ENCODE results near the gene B3GNT9. TPM values are rescaled to one million over a fixed set of nuclear protein-coding genes. Genes with fewer than 3 reads are reported as not detected.

B3GNT9 gene
- polyA plus RNA-seq, 2 of the 4 experiments (the other 2 are of a cell fraction) = 6.8 to 9.3 TPM

DNA sequence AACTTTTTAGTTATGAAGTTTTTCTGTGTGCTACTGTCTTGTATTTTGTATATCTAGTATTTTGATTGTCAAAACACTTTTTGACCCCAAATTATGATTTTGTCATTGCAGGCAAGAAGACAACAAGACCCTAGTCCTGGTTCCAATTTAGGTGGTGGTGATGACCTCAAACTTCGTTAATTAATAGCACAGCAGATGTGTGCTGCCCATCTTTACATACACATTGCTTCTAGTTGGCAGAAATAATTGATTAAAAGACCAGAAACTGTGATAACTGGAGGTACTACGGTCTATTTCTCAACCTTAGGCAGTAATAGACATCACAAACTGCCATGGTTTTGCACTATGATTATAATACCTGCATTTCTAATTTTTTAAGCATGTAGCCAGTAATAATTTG is 52.2 kb downstream of the B3GNT9 start:
- ATAC-seq = no peak
- Histone ChIP-seq H3K4me2 (no peak overlapping the region), H3K9me3 (no peaks in the 10 kb centered on the region), H3K27ac (no peak overlapping the region), H3K4me1 (no peaks in the 10 kb centered on the region), H3K4me3 (no peak overlapping the region)
- POLR2A ChIA-PET = no interaction called here
- CTCF ChIA-PET = interaction anchor here (0.7 to 6.1 kb wide), 6 partner anchors 11 to 145 kb away, joined by 3 to 93 read pairs (median 35); partner anchors contain the start of gene CES3
- DNase-seq (ENCODE audit: low read depth in 1 of 2, low spot score in 1 of 2) = no peak
- 89% methylated on average over 2 of the region's 2 CpGs for WGBS (ENCODE audit: missing lambda C conversion rate)
- no peak for TF ChIP-seq JUNB (IDR thresholded peaks at IDR 0.05)
- TF ChIP-seq HOXB13 (CRISPR knock-in tag; IDR thresholded peaks at IDR 0.05; ENCODE audit: low read depth) = no peak
- no peak for TF ChIP-seq JUN (IDR thresholded peaks at IDR 0.05)
- TF ChIP-seq NR3C1 (IDR thresholded peaks at IDR 0.05) = no peak
- TF ChIP-seq, protein P1, sequence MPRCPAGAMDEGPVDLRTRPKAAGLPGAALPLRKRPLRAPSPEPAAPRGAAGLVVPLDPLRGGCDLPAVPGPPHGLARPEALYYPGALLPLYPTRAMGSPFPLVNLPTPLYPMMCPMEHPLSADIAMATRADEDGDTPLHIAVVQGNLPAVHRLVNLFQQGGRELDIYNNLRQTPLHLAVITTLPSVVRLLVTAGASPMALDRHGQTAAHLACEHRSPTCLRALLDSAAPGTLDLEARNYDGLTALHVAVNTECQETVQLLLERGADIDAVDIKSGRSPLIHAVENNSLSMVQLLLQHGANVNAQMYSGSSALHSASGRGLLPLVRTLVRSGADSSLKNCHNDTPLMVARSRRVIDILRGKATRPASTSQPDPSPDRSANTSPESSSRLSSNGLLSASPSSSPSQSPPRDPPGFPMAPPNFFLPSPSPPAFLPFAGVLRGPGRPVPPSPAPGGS (IDR thresholded peaks at IDR 0.05) = no peak
- TF ChIP-seq, protein P2, sequence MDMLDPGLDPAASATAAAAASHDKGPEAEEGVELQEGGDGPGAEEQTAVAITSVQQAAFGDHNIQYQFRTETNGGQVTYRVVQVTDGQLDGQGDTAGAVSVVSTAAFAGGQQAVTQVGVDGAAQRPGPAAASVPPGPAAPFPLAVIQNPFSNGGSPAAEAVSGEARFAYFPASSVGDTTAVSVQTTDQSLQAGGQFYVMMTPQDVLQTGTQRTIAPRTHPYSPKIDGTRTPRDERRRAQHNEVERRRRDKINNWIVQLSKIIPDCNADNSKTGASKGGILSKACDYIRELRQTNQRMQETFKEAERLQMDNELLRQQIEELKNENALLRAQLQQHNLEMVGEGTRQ (IDR thresholded peaks at IDR 0.05) = no peak
- no peak for TF ChIP-seq TFCP2L1 (CRISPR knock-in tag; IDR thresholded peaks at IDR 0.05)
- no peak for TF ChIP-seq HOXB5 (CRISPR knock-in tag; IDR thresholded peaks at IDR 0.05)
- TF ChIP-seq KDM1A (IDR thresholded peaks at IDR 0.05; ENCODE audit: low read depth) = no peak
- no peak for TF ChIP-seq POLR2A (IDR thresholded peaks at IDR 0.05; ENCODE audit: low read length)
- no peak for TF ChIP-seq TP53 (CRISPR knock-in tag; IDR thresholded peaks at IDR 0.05)
- no peak for FAIRE-seq

Other genes with a start within 250 kb of the B3GNT9 start
- 0.18 and 0.37 TPM in 2 replicates for gene CDH16, start 232.1 kb downstream of the B3GNT9 start, polyA plus RNA-seq (2011; rRNA removed)
- 0.24 to 0.25 TPM (median 0.25 TPM) in 3 replicates for gene CDH16, start 232.1 kb downstream of the B3GNT9 start, polyA plus RNA-seq (2017; fragmentation: RNase III; extraction: RNeasy Plus Mini Kit Qiagen cat#74134 plus additional on column Dnase treatment)
- gene RRAD, start 225.5 kb downstream of the B3GNT9 start, polyA plus RNA-seq (2011; rRNA removed) = 0.46 and 0.75 TPM in 2 replicates
- 2.2 to 4.7 TPM (median 3.4 TPM) in 3 replicates for gene RRAD, start 225.5 kb downstream of the B3GNT9 start, polyA plus RNA-seq (2017; fragmentation: RNase III; extraction: RNeasy Plus Mini Kit Qiagen cat#74134 plus additional on column Dnase treatment)
- 140 and 168 TPM in 2 replicates for gene CIAO2B, start 216.6 kb downstream of the B3GNT9 start, polyA plus RNA-seq (2011; rRNA removed)
- gene CIAO2B, start 216.6 kb downstream of the B3GNT9 start, polyA plus RNA-seq (2017; fragmentation: RNase III; extraction: RNeasy Plus Mini Kit Qiagen cat#74134 plus additional on column Dnase treatment) = 134 to 148 TPM (median 144 TPM) in 3 replicates
- gene CES2, start 215.5 kb downstream of the B3GNT9 start, polyA plus RNA-seq (2011; rRNA removed) = 19.4 and 20.4 TPM in 2 replicates
- gene CES2, start 215.5 kb downstream of the B3GNT9 start, polyA plus RNA-seq (2017; fragmentation: RNase III; extraction: RNeasy Plus Mini Kit Qiagen cat#74134 plus additional on column Dnase treatment) = 19.9 to 22.0 TPM (median 20.3 TPM) in 3 replicates
- gene CES3, start 189.7 kb downstream of the B3GNT9 start, polyA plus RNA-seq (2011; rRNA removed) = 3.8 and 4.1 TPM in 2 replicates
- 2.1 to 2.7 TPM (median 2.3 TPM) in 3 replicates for gene CES3, start 189.7 kb downstream of the B3GNT9 start, polyA plus RNA-seq (2017; fragmentation: RNase III; extraction: RNeasy Plus Mini Kit Qiagen cat#74134 plus additional on column Dnase treatment)
- gene CES4A, start 162.4 kb downstream of the B3GNT9 start, polyA plus RNA-seq (2011; rRNA removed) = 3.5 and 4.4 TPM in 2 replicates
- gene CES4A, start 162.4 kb downstream of the B3GNT9 start, polyA plus RNA-seq (2017; fragmentation: RNase III; extraction: RNeasy Plus Mini Kit Qiagen cat#74134 plus additional on column Dnase treatment) = 2.5 to 3.5 TPM (median 2.8 TPM) in 3 replicates
- 35.9 and 61.3 TPM in 2 replicates for gene CBFB, start 121.8 kb downstream of the B3GNT9 start, polyA plus RNA-seq (2011; rRNA removed)
- 26.0 to 29.3 TPM (median 27.7 TPM) in 3 replicates for gene CBFB, start 121.8 kb downstream of the B3GNT9 start, polyA plus RNA-seq (2017; fragmentation: RNase III; extraction: RNeasy Plus Mini Kit Qiagen cat#74134 plus additional on column Dnase treatment)
- gene PHAF1, start 41.1 kb downstream of the B3GNT9 start, polyA plus RNA-seq (2011; rRNA removed) = 37.6 and 48.6 TPM in 2 replicates
- 20.7 to 21.6 TPM (median 20.9 TPM) in 3 replicates for gene PHAF1, start 41.1 kb downstream of the B3GNT9 start, polyA plus RNA-seq (2017; fragmentation: RNase III; extraction: RNeasy Plus Mini Kit Qiagen cat#74134 plus additional on column Dnase treatment)
- 7.8 and 9.1 TPM in 2 replicates for gene TRADD, start 8.9 kb upstream of the B3GNT9 start, polyA plus RNA-seq (2011; rRNA removed)
- gene TRADD, start 8.9 kb upstream of the B3GNT9 start, polyA plus RNA-seq (2017; fragmentation: RNase III; extraction: RNeasy Plus Mini Kit Qiagen cat#74134 plus additional on column Dnase treatment) = 13.2 to 15.2 TPM (median 15.2 TPM) in 3 replicates
- gene FBXL8, start 9.0 kb upstream of the B3GNT9 start, polyA plus RNA-seq (2011; rRNA removed) = 5.4 and 5.6 TPM in 2 replicates
- 12.5 to 14.4 TPM (median 13.1 TPM) in 3 replicates for gene FBXL8, start 9.0 kb upstream of the B3GNT9 start, polyA plus RNA-seq (2017; fragmentation: RNase III; extraction: RNeasy Plus Mini Kit Qiagen cat#74134 plus additional on column Dnase treatment)
- gene HSF4, start 13.7 kb upstream of the B3GNT9 start, polyA plus RNA-seq (2011; rRNA removed) = 8.3 and 11.7 TPM in 2 replicates
- 15.3 to 22.0 TPM (median 18.9 TPM) in 3 replicates for gene HSF4, start 13.7 kb upstream of the B3GNT9 start, polyA plus RNA-seq (2017; fragmentation: RNase III; extraction: RNeasy Plus Mini Kit Qiagen cat#74134 plus additional on column Dnase treatment)
- 22.6 and 24.4 TPM in 2 replicates for gene NOL3, start 19.5 kb upstream of the B3GNT9 start, polyA plus RNA-seq (2011; rRNA removed)
- 38.5 to 41.3 TPM (median 39.1 TPM) in 3 replicates for gene NOL3, start 19.5 kb upstream of the B3GNT9 start, polyA plus RNA-seq (2017; fragmentation: RNase III; extraction: RNeasy Plus Mini Kit Qiagen cat#74134 plus additional on column Dnase treatment)
- 7.2 and 7.5 TPM in 2 replicates for gene MATCAP1, start 33.0 kb upstream of the B3GNT9 start, polyA plus RNA-seq (2011; rRNA removed)
- gene MATCAP1, start 33.0 kb upstream of the B3GNT9 start, polyA plus RNA-seq (2017; fragmentation: RNase III; extraction: RNeasy Plus Mini Kit Qiagen cat#74134 plus additional on column Dnase treatment) = 16.1 to 23.5 TPM (median 20.8 TPM) in 3 replicates
- 0.06 TPM in 1 of 2 replicates, not detected in the other for gene EXOC3L1, start 39.1 kb upstream of the B3GNT9 start, polyA plus RNA-seq (2011; rRNA removed)
- not detected in 3 replicates for gene EXOC3L1, start 39.1 kb upstream of the B3GNT9 start, polyA plus RNA-seq (2017; fragmentation: RNase III; extraction: RNeasy Plus Mini Kit Qiagen cat#74134 plus additional on column Dnase treatment)
- 65.1 and 71.8 TPM in 2 replicates for gene E2F4, start 41.2 kb upstream of the B3GNT9 start, polyA plus RNA-seq (2011; rRNA removed)
- 66.0 to 69.6 TPM (median 66.6 TPM) in 3 replicates for gene E2F4, start 41.2 kb upstream of the B3GNT9 start, polyA plus RNA-seq (2017; fragmentation: RNase III; extraction: RNeasy Plus Mini Kit Qiagen cat#74134 plus additional on column Dnase treatment)
- gene ELMO3, start 48.1 kb upstream of the B3GNT9 start, polyA plus RNA-seq (2011; rRNA removed) = 0.62 and 1.0 TPM in 2 replicates
- 1.3 to 1.5 TPM (median 1.4 TPM) in 3 replicates for gene ELMO3, start 48.1 kb upstream of the B3GNT9 start, polyA plus RNA-seq (2017; fragmentation: RNase III; extraction: RNeasy Plus Mini Kit Qiagen cat#74134 plus additional on column Dnase treatment)
- gene TMEM208, start 76.1 kb upstream of the B3GNT9 start, polyA plus RNA-seq (2011; rRNA removed) = 70.2 and 73.5 TPM in 2 replicates
- 103 to 114 TPM (median 114 TPM) in 3 replicates for gene TMEM208, start 76.1 kb upstream of the B3GNT9 start, polyA plus RNA-seq (2017; fragmentation: RNase III; extraction: RNeasy Plus Mini Kit Qiagen cat#74134 plus additional on column Dnase treatment)
- gene FHOD1, start 96.5 kb upstream of the B3GNT9 start, polyA plus RNA-seq (2011; rRNA removed) = 16.1 and 18.1 TPM in 2 replicates
- 29.1 to 34.2 TPM (median 33.6 TPM) in 3 replicates for gene FHOD1, start 96.5 kb upstream of the B3GNT9 start, polyA plus RNA-seq (2017; fragmentation: RNase III; extraction: RNeasy Plus Mini Kit Qiagen cat#74134 plus additional on column Dnase treatment)
- gene SLC9A5, start 98.0 kb upstream of the B3GNT9 start, polyA plus RNA-seq (2011; rRNA removed) = 0.83 and 1.1 TPM in 2 replicates
- 1.6 to 2.6 TPM (median 2.5 TPM) in 3 replicates for gene SLC9A5, start 98.0 kb upstream of the B3GNT9 start, polyA plus RNA-seq (2017; fragmentation: RNase III; extraction: RNeasy Plus Mini Kit Qiagen cat#74134 plus additional on column Dnase treatment)
- gene PLEKHG4, start 128.5 kb upstream of the B3GNT9 start, polyA plus RNA-seq (2011; rRNA removed) = 10.0 and 17.7 TPM in 2 replicates
- 15.6 to 16.6 TPM (median 15.9 TPM) in 3 replicates for gene PLEKHG4, start 128.5 kb upstream of the B3GNT9 start, polyA plus RNA-seq (2017; fragmentation: RNase III; extraction: RNeasy Plus Mini Kit Qiagen cat#74134 plus additional on column Dnase treatment)
- 1.1 and 2.4 TPM in 2 replicates for gene KCTD19, start 175.7 kb upstream of the B3GNT9 start, polyA plus RNA-seq (2011; rRNA removed)
- gene KCTD19, start 175.7 kb upstream of the B3GNT9 start, polyA plus RNA-seq (2017; fragmentation: RNase III; extraction: RNeasy Plus Mini Kit Qiagen cat#74134 plus additional on column Dnase treatment) = 0.57 to 1.00 TPM (median 0.76 TPM) in 3 replicates
- 0.57 and 0.93 TPM in 2 replicates for gene LRRC36, start 175.8 kb upstream of the B3GNT9 start, polyA plus RNA-seq (2011; rRNA removed)
- 0.25 to 0.48 TPM (median 0.44 TPM) in 3 replicates for gene LRRC36, start 175.8 kb upstream of the B3GNT9 start, polyA plus RNA-seq (2017; fragmentation: RNase III; extraction: RNeasy Plus Mini Kit Qiagen cat#74134 plus additional on column Dnase treatment)
- gene TPPP3, start 242.5 kb upstream of the B3GNT9 start, polyA plus RNA-seq (2011; rRNA removed) = 9.4 and 10.6 TPM in 2 replicates
- gene TPPP3, start 242.5 kb upstream of the B3GNT9 start, polyA plus RNA-seq (2017; fragmentation: RNase III; extraction: RNeasy Plus Mini Kit Qiagen cat#74134 plus additional on column Dnase treatment) = 8.7 to 10.9 TPM (median 9.6 TPM) in 3 replicates